ENCODE results near the gene IZUMO4.

DNA sequence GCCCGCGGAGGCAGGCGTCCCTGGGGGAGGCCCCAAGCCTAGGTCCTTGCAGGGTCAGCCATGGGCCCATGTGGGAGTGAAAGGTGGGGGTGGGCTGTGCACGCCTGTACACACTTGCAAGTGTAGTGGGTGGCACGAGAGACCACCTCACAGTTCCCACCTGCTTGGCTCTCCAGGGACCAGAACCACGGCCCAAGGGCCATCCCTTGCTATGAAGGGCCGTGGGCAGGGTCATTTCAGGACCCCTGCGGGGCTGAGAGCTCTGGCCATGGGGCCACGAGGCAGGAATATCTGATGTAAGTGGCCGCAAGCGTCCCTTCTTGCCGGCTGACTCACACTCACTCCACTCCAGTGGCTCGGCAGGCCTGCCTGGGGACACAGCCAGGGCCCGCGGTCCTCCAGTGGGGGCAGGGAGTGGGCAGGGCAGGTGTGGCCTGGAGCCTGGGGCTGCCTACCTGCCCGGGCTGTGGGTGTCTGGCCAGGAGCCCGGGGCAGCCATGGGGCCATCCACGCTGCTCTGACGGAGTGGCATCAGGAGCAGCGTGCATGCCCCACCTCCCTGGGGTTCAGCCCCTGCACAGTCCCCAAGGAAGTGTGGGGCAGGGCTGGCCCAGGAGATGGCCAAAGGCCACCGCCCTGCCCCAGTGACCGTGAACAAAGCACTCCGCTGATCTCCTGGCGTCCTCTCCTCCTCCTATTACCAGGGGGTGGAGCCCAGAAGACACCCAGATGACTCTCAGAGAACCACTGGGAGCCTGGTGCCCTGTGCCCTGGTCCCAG, 37.1 kb upstream of the IZUMO4 start:
- TF ChIP-seq POLR2A (IDR thresholded peaks at IDR 0.05), result no peak
- TF ChIP-seq, protein P1, sequence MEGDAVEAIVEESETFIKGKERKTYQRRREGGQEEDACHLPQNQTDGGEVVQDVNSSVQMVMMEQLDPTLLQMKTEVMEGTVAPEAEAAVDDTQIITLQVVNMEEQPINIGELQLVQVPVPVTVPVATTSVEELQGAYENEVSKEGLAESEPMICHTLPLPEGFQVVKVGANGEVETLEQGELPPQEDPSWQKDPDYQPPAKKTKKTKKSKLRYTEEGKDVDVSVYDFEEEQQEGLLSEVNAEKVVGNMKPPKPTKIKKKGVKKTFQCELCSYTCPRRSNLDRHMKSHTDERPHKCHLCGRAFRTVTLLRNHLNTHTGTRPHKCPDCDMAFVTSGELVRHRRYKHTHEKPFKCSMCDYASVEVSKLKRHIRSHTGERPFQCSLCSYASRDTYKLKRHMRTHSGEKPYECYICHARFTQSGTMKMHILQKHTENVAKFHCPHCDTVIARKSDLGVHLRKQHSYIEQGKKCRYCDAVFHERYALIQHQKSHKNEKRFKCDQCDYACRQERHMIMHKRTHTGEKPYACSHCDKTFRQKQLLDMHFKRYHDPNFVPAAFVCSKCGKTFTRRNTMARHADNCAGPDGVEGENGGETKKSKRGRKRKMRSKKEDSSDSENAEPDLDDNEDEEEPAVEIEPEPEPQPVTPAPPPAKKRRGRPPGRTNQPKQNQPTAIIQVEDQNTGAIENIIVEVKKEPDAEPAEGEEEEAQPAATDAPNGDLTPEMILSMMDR (IDR thresholded peaks at IDR 0.05), result no peak
- TF ChIP-seq EP300 (IDR thresholded peaks at IDR 0.05), result no peak
